ENCODE data around the gene PTPRF.

GRCh38 chr1:43545339-43545694 is 14.6 kb downstream of the PTPRF start:
- TF ChIP-seq POLR2A (IDR thresholded peaks at IDR 0.05) (no peak), CTCF (IDR thresholded peaks at IDR 0.05) (no peak)

All from lower leg skin (tissue), 3 donors.